ENCODE measurements around the gene SDHD. TPM values are rescaled to one million over a fixed set of nuclear protein-coding genes. Genes with fewer than 3 reads are reported as not detected.
"Not testable (repeated sequence)": the region's sequence is repeated elsewhere in the genome, so short reads cannot be mapped to it uniquely, and the experiment has no call there.

The SDHD gene
- total RNA-seq: 10 to 100 TPM; 98.2 to 99.4 TPM

- ATAC-seq: peak; percentile 93
- CTCF ChIA-PET: interaction anchor here (0.9 to 2.5 kb wide), 5 partner anchors 27 to 215 kb away, joined by 4 to 9 read pairs (median 5); partner anchors contain the start of genes ALG9 and BCO2
- Mint-ChIP-seq H3K27ac (peak within 1 kb of the TSS; percentile 96), H3K4me1 (ENCODE audit: low read depth) (peaks cover 58% of the 10 kb centered on the region), H3K9me3 (ENCODE audit: insufficient read depth) (no peaks in the 10 kb centered on the region), H3K4me3 (peak within 1 kb of the TSS; percentile 99), H3K36me3 (ENCODE audit: low read depth) (peaks cover 87% of the 10 kb centered on the region), H3K27me3 (ENCODE audit: low read depth) (no peaks in the 10 kb centered on the region)
- DNase-seq: peak; percentile 97
- POLR2A ChIA-PET: interaction anchor here (0.6 to 1.5 kb wide), 9 partner anchors 11 to 322 kb away, joined by 3 to 5 read pairs (median 3); partner anchors contain the start of genes NKAPD1 and PIH1D2
Measured at GRCh38 chr11:112086422-112087191, at the start of gene SDHD, which contains the start of gene TIMM8B. SDHD (plus strand) TSS chr11:112086873; CDS start chr11:112086908, 35 bp downstream. TIMM8B (minus strand) TSS chr11:112086756; CDS start chr11:112086723, 33 bp downstream.

- Mint-ChIP-seq H3K27me3 (ENCODE audit: low read depth) (no peaks in the 10 kb centered on the region), H3K27ac (no peak overlapping the region), H3K4me3 (no peak overlapping the region), H3K36me3 (ENCODE audit: low read depth) (peaks cover 48% of the 10 kb centered on the region), H3K4me1 (ENCODE audit: low read depth) (peaks cover 17% of the 10 kb centered on the region), H3K9me3 (ENCODE audit: insufficient read depth) (no peaks in the 10 kb centered on the region)
- DNase-seq (no peak), ATAC-seq (no peak)
- ChIA-PET CTCF (interaction anchor here (0.8 kb wide), 1 partner anchor 20 kb away, joined by 3 read pairs; no protein-coding TSS in a partner anchor), POLR2A (no interaction called here)
Measured at GRCh38 chr11:112037527-112037926, 49.1 kb upstream of the SDHD start.

GRCh38 chr11:112042161-112042960 lies 44.3 kb upstream of the SDHD start:
- ChIA-PET CTCF (interaction anchor here (0.6 to 1.3 kb wide), 2 partner anchors 11 to 61 kb away, joined by 3 read pairs; no protein-coding TSS in a partner anchor), POLR2A (no interaction called here)
- DNase-seq (no peak), ATAC-seq (no peak)
- no peak overlapping the region for H3K27ac Mint-ChIP-seq
- no peaks in the 10 kb centered on the region for H3K27me3 Mint-ChIP-seq (ENCODE audit: low read depth)
- H3K36me3 Mint-ChIP-seq (ENCODE audit: low read depth): peaks cover 61% of the 10 kb centered on the region
- no peak overlapping the region for H3K4me3 Mint-ChIP-seq
- H3K9me3 Mint-ChIP-seq (ENCODE audit: insufficient read depth): no peaks in the 10 kb centered on the region
- peaks cover 12% of the 10 kb centered on the region for H3K4me1 Mint-ChIP-seq (ENCODE audit: low read depth)

- H3K36me3 Mint-ChIP-seq (ENCODE audit: low read depth): peaks cover 65% of the 10 kb centered on the region
- DNase-seq (no peak), ATAC-seq (no peak)
- H3K27ac Mint-ChIP-seq: no peak overlapping the region
- ChIA-PET POLR2A (no interaction called here), CTCF (interaction anchor here (1.3 kb wide), 1 partner anchor 12 kb away, joined by 3 read pairs; no protein-coding TSS in a partner anchor)
- H3K27me3 Mint-ChIP-seq (ENCODE audit: low read depth): no peaks in the 10 kb centered on the region
- no peak overlapping the region for H3K4me3 Mint-ChIP-seq
- no peaks in the 10 kb centered on the region for H3K9me3 Mint-ChIP-seq (ENCODE audit: insufficient read depth)
- peaks cover 13% of the 10 kb centered on the region for H3K4me1 Mint-ChIP-seq (ENCODE audit: low read depth)
Measured at GRCh38 chr11:112042961-112043304, 43.7 kb upstream of the SDHD start.

- Mint-ChIP-seq H3K27me3 (ENCODE audit: low read depth) (no peaks in the 10 kb centered on the region), H3K27ac (no peak overlapping the region), H3K4me1 (ENCODE audit: low read depth) (peaks cover 22% of the 10 kb centered on the region), H3K36me3 (ENCODE audit: low read depth) (peaks cover 66% of the 10 kb centered on the region), H3K4me3 (no peak overlapping the region), H3K9me3 (ENCODE audit: insufficient read depth) (no peaks in the 10 kb centered on the region)
- no peak for ATAC-seq
- POLR2A ChIA-PET: no interaction called here
- no peak for DNase-seq
- CTCF ChIA-PET: no interaction called here
Measured at GRCh38 chr11:112044961-112045360, 41.7 kb upstream of the SDHD start.

GRCh38 chr11:112046647-112047046 lies 40.0 kb upstream of the SDHD start:
- H3K27me3 Mint-ChIP-seq (ENCODE audit: low read depth); H3K27ac Mint-ChIP-seq; CTCF ChIA-PET; DNase-seq; POLR2A ChIA-PET; H3K4me3 Mint-ChIP-seq; H3K9me3 Mint-ChIP-seq (ENCODE audit: insufficient read depth); ATAC-seq: not testable (repeated sequence)
- peaks cover 64% of the 10 kb centered on the region for H3K36me3 Mint-ChIP-seq (ENCODE audit: low read depth)
- H3K4me1 Mint-ChIP-seq (ENCODE audit: low read depth): peaks cover 22% of the 10 kb centered on the region

GRCh38 chr11:112048256-112048655 lies 38.4 kb upstream of the SDHD start:
- H3K9me3 Mint-ChIP-seq (ENCODE audit: insufficient read depth); H3K27ac Mint-ChIP-seq; H3K27me3 Mint-ChIP-seq (ENCODE audit: low read depth); H3K4me3 Mint-ChIP-seq; DNase-seq; ATAC-seq; POLR2A ChIA-PET; CTCF ChIA-PET: not testable (repeated sequence)
- Mint-ChIP-seq H3K36me3 (ENCODE audit: low read depth) (peaks cover 70% of the 10 kb centered on the region), H3K4me1 (ENCODE audit: low read depth) (peaks cover 12% of the 10 kb centered on the region)

- no peak for DNase-seq
- ATAC-seq: no peak
- Mint-ChIP-seq H3K4me3 (no peak overlapping the region), H3K4me1 (ENCODE audit: low read depth) (peaks cover 12% of the 10 kb centered on the region), H3K9me3 (ENCODE audit: insufficient read depth) (no peaks in the 10 kb centered on the region), H3K36me3 (ENCODE audit: low read depth) (peaks cover 69% of the 10 kb centered on the region), H3K27me3 (ENCODE audit: low read depth) (no peaks in the 10 kb centered on the region), H3K27ac (no peak overlapping the region)
- ChIA-PET CTCF (no interaction called here), POLR2A (no interaction called here)
Measured at GRCh38 chr11:112049777-112050176, 36.9 kb upstream of the SDHD start.

GRCh38 chr11:112050721-112051120 lies 36.0 kb upstream of the SDHD start:
- Mint-ChIP-seq H3K4me3 (no peak overlapping the region), H3K9me3 (ENCODE audit: insufficient read depth) (no peaks in the 10 kb centered on the region), H3K36me3 (ENCODE audit: low read depth) (peaks cover 67% of the 10 kb centered on the region), H3K4me1 (ENCODE audit: low read depth) (peaks cover 12% of the 10 kb centered on the region), H3K27me3 (ENCODE audit: low read depth) (no peaks in the 10 kb centered on the region), H3K27ac (no peak overlapping the region)
- DNase-seq (no peak), ATAC-seq (no peak)
- ChIA-PET POLR2A (interaction anchor here (1.0 kb wide), 1 partner anchor 14 kb away, joined by 3 read pairs; no protein-coding TSS in a partner anchor), CTCF (no interaction called here)

- Mint-ChIP-seq H3K36me3 (ENCODE audit: low read depth) (peaks cover 64% of the 10 kb centered on the region), H3K27ac (no peak overlapping the region), H3K4me3 (no peak overlapping the region), H3K4me1 (ENCODE audit: low read depth) (peaks cover 12% of the 10 kb centered on the region), H3K27me3 (ENCODE audit: low read depth) (no peaks in the 10 kb centered on the region), H3K9me3 (ENCODE audit: insufficient read depth) (no peaks in the 10 kb centered on the region)
- ChIA-PET POLR2A (interaction anchor here (1.0 kb wide), 1 partner anchor 13 kb away, joined by 3 read pairs; no protein-coding TSS in a partner anchor), CTCF (no interaction called here)
- ATAC-seq (no peak), DNase-seq (no peak)
Measured at GRCh38 chr11:112051768-112052167, 34.9 kb upstream of the SDHD start.

GRCh38 chr11:112057170-112057569 lies 29.5 kb upstream of the SDHD start:
- ATAC-seq: no peak
- peaks cover 2% of the 10 kb centered on the region for H3K4me1 Mint-ChIP-seq (ENCODE audit: low read depth)
- ChIA-PET CTCF (interaction anchor here (0.7 kb wide), 1 partner anchor 20 kb away, joined by 3 read pairs; no protein-coding TSS in a partner anchor), POLR2A (interaction anchor here (0.6 kb wide), 1 partner anchor 13 kb away, joined by 3 read pairs; no protein-coding TSS in a partner anchor)
- H3K36me3 Mint-ChIP-seq (ENCODE audit: low read depth): peaks cover 45% of the 10 kb centered on the region
- H3K27me3 Mint-ChIP-seq (ENCODE audit: low read depth): no peaks in the 10 kb centered on the region
- peak overlapping the region; percentile 26 for H3K27ac Mint-ChIP-seq
- no peak overlapping the region for H3K4me3 Mint-ChIP-seq
- no peak for DNase-seq
- no peaks in the 10 kb centered on the region for H3K9me3 Mint-ChIP-seq (ENCODE audit: insufficient read depth)

GRCh38 chr11:112058103-112058502 lies 28.6 kb upstream of the SDHD start:
- Mint-ChIP-seq H3K4me1 (ENCODE audit: low read depth) (peaks cover 2% of the 10 kb centered on the region), H3K27me3 (ENCODE audit: low read depth) (no peaks in the 10 kb centered on the region), H3K27ac (no peak overlapping the region), H3K4me3 (no peak overlapping the region), H3K36me3 (ENCODE audit: low read depth) (peaks cover 40% of the 10 kb centered on the region), H3K9me3 (ENCODE audit: insufficient read depth) (no peaks in the 10 kb centered on the region)
- no peak for DNase-seq
- ChIA-PET CTCF (no interaction called here), POLR2A (no interaction called here)
- no peak for ATAC-seq

All from activated CD8-positive, alpha-beta T cell treated with anti-CD3 and anti-CD28 coated beads, Interleukin-2, amount 10 ng/mL, durations not matched to agents 7 days and 5 days (primary cell).